ENCODE data around the gene USP33. TPM values are rescaled to one million over a fixed set of nuclear protein-coding genes. Genes with fewer than 3 reads are reported as not detected.

USP33 gene
- total and polyA plus RNA-seq, 2 of the 13 experiments (the other 11 are each of a cell fraction or from before 2014, with no cell fraction given): 32.0 to 49.1 TPM

DNA sequence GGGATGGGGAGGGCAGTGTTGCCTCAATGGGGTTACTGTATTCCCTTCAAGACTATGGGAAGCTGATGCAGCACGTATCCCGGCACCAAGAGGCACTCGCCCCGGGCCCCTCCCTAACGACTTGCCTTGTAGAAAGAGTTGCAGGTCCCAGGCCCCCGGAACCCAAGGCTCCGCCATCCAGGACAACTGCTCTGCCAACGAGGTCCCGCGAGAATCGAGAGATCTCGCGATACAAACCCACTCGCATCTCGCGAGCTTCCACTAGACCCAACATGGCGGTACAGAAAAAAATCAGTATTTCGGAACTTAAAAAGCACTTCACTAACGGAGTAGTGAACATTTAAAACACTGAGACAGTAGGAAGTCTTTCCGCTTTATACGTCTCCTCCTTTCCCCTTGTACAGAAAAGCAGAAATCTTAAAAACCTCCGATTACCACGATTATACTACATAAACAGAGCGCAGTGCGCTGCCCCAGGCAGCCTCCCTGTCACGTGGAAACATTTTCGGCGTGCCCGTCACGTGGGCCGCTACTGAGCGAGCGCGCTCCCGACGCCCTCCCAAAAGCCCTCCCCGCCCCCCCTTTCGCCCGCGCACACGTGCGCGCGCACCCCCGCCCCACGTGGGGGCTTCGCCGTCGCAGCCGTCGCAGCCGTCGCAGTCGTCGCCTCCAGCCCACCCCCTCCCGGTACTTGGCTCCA is 77.0 kb downstream of the USP33 start, which contains the start of gene ZZZ3 (continued):
- 0 out of 2 replicates have a peak, but pooled peaks have one; percentile 29 for TF ChIP-seq ZFP82 (CRISPR knock-in tag; IDR thresholded peaks at IDR 0.05; ENCODE audit: borderline replicate concordance)
- no peak; the same call in 1 of the 2 replicates for TF ChIP-seq FOXA3 (CRISPR knock-in tag; IDR thresholded peaks at IDR 0.05)
- peak; percentile 47; the same call in 1 of the 2 replicates for TF ChIP-seq RBFOX2 (IDR thresholded peaks at IDR 0.05; ENCODE audit: low read depth, low read length)
- TF ChIP-seq ZBTB21 (CRISPR knock-in tag; IDR thresholded peaks at IDR 0.05): no peak
- TF ChIP-seq RFX5 (IDR thresholded peaks at IDR 0.05; ENCODE audit: low read depth, low read length): no peak
- peak; percentile 85; the same call in 1 of the 2 replicates for TF ChIP-seq ZNF446 (CRISPR knock-in tag; IDR thresholded peaks at IDR 0.05)
- no peak for TF ChIP-seq NR2F6 (IDR thresholded peaks at IDR 0.05)
- no peak; the same call in 1 of the 2 replicates for TF ChIP-seq NR2F6 (CRISPR knock-in tag; IDR thresholded peaks at IDR 0.05)
- no peak for TF ChIP-seq ZBTB1 (CRISPR knock-in tag; IDR thresholded peaks at IDR 0.05; ENCODE audit: borderline replicate concordance)
- no peak for TF ChIP-seq LCORL (IDR thresholded peaks at IDR 0.05)
- TF ChIP-seq LCORL (CRISPR knock-in tag; IDR thresholded peaks at IDR 0.05): no peak; the same call in 1 of the 2 replicates
- TF ChIP-seq TSC22D2 (CRISPR knock-in tag; IDR thresholded peaks at IDR 0.05; ENCODE audit: borderline replicate concordance): peak; percentile 31; the same call in 1 of the 2 replicates
- TF ChIP-seq, protein P1, sequence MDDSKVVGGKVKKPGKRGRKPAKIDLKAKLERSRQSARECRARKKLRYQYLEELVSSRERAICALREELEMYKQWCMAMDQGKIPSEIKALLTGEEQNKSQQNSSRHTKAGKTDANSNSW (CRISPR knock-in tag; IDR thresholded peaks at IDR 0.05; ENCODE audit: borderline replicate concordance): no peak
- peak; percentile 66; the same call in 1 of the 2 replicates for TF ChIP-seq HOMEZ (CRISPR knock-in tag; IDR thresholded peaks at IDR 0.05; ENCODE audit: low read depth)
- no peak for TF ChIP-seq HMG20A (CRISPR knock-in tag; IDR thresholded peaks at IDR 0.05; ENCODE audit: borderline replicate concordance)
- TF ChIP-seq NFRKB (IDR thresholded peaks at IDR 0.05): no peak; the same call in 1 of the 2 replicates
- TF ChIP-seq ZNF652 (CRISPR knock-in tag; IDR thresholded peaks at IDR 0.05; ENCODE audit: borderline replicate concordance, low read depth): 0 out of 2 replicates have a peak, but pooled peaks have one; percentile 16
- no peak for TF ChIP-seq KDM1A (CRISPR knock-in tag; IDR thresholded peaks at IDR 0.05)
- no peak for TF ChIP-seq CEBPZ (IDR thresholded peaks at IDR 0.05; ENCODE audit: low read length)
- TF ChIP-seq RBM22 (optimal IDR thresholded peaks at IDR 0.05; ENCODE audit: low read length): no peak
- 0 out of 2 replicates have a peak, but pooled peaks have one; percentile 11 for TF ChIP-seq ZNF414 (CRISPR knock-in tag; IDR thresholded peaks at IDR 0.05)
- TF ChIP-seq E2F2 (CRISPR knock-in tag; IDR thresholded peaks at IDR 0.05; ENCODE audit: borderline replicate concordance): no peak
